ENCODE measurements around the gene PPP1R3F. TPM values are rescaled to one million over a fixed set of nuclear protein-coding genes. Genes with fewer than 3 reads are reported as not detected.

PPP1R3F gene
- total RNA-seq, 1 donor from 2014 or later: 16.1 TPM

DNA sequence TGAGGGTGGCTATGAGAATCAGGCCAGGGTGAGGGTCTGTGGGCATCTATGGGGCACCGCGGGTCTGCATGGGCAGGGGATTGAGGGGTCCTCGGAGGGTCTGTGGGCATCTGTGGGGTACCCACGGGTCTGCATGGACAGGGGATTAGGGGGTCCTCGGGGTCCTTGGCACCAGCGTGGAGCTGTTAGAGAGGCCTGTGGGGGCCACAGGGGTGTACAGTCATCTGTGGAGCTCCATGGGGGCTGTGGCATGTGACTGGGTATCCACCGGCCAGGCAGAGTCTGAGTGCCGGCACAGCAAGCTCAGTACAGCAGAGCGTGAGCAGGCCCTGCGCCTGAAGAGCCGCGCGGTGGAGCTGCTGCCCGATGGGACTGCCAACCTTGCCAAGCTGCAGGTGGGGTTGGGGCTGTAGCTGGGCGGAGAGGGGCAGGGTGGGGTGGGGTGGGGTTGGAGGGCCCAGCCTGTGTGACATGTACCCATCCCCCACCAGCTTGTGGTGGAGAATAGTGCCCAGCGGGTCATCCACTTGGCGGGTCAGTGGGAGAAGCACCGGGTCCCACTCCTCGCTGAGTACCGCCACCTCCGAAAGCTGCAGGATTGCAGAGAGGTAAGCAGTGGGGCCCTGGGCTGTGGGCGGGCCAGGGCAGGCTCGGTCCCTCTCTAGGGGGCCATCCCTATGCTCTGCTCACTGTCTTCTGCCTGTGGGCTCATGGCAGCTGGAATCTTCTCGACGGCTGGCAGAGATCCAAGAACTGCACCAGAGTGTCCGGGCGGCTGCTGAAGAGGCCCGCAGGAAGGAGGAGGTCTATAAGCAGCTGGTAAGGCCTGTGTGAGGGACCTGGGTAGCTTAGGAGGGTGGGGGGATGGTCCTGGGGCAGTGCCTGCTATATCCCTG is 21.4 kb upstream of the PPP1R3F start:
- H3K27me3 Mint-ChIP-seq (ENCODE audit: unreplicated experiment): peaks cover 9% of the 10 kb centered on the region
- H3K36me3 Mint-ChIP-seq (ENCODE audit: unreplicated experiment): no peaks in the 10 kb centered on the region

DNA sequence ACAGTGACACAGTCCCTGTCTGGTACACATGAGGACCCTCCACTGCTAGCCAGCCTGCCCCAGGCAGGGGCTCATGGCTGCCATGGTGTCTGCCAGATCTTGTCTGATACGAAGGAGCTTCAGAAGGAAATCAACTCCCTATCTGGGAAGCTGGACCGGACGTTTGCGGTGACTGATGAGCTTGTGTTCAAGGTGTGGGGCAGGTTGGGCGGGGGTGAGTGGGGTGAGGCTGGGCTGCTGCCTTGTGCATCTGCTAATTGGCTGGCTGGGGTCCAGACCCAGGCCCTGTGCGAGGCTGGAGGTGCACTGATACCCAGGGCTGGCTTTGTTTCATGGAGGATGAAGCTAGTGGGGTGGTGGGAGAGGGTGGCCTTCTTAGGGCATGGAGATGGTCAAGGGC is 20.5 kb upstream of the PPP1R3F start:
- Mint-ChIP-seq H3K9me3 (ENCODE audit: unreplicated experiment) (no peaks in the 10 kb centered on the region), H3K27ac (ENCODE audit: unreplicated experiment) (no peak overlapping the region), H3K36me3 (ENCODE audit: unreplicated experiment) (no peaks in the 10 kb centered on the region), H3K27me3 (ENCODE audit: unreplicated experiment) (peaks cover 8% of the 10 kb centered on the region), H3K4me1 (ENCODE audit: low read depth, unreplicated experiment) (no peaks in the 10 kb centered on the region), H3K4me3 (ENCODE audit: unreplicated experiment) (no peak overlapping the region)
- TF ChIP-seq, protein P1, sequence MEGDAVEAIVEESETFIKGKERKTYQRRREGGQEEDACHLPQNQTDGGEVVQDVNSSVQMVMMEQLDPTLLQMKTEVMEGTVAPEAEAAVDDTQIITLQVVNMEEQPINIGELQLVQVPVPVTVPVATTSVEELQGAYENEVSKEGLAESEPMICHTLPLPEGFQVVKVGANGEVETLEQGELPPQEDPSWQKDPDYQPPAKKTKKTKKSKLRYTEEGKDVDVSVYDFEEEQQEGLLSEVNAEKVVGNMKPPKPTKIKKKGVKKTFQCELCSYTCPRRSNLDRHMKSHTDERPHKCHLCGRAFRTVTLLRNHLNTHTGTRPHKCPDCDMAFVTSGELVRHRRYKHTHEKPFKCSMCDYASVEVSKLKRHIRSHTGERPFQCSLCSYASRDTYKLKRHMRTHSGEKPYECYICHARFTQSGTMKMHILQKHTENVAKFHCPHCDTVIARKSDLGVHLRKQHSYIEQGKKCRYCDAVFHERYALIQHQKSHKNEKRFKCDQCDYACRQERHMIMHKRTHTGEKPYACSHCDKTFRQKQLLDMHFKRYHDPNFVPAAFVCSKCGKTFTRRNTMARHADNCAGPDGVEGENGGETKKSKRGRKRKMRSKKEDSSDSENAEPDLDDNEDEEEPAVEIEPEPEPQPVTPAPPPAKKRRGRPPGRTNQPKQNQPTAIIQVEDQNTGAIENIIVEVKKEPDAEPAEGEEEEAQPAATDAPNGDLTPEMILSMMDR (IDR thresholded peaks at IDR 0.05; ENCODE audit: partially characterized antibody, unreplicated experiment): no peak
- no peak for DNase-seq

More for the DNA sequence above, 21.4 kb upstream of the PPP1R3F start:
- H3K27ac Mint-ChIP-seq (ENCODE audit: unreplicated experiment): no peak overlapping the region
- no peak overlapping the region for H3K4me3 Mint-ChIP-seq (ENCODE audit: unreplicated experiment)
- no peak for DNase-seq
- no peaks in the 10 kb centered on the region for H3K4me1 Mint-ChIP-seq (ENCODE audit: low read depth, unreplicated experiment)
- H3K9me3 Mint-ChIP-seq (ENCODE audit: unreplicated experiment): no peaks in the 10 kb centered on the region
- TF ChIP-seq, protein P1 (IDR thresholded peaks at IDR 0.05; ENCODE audit: partially characterized antibody, unreplicated experiment): no peak

DNA sequence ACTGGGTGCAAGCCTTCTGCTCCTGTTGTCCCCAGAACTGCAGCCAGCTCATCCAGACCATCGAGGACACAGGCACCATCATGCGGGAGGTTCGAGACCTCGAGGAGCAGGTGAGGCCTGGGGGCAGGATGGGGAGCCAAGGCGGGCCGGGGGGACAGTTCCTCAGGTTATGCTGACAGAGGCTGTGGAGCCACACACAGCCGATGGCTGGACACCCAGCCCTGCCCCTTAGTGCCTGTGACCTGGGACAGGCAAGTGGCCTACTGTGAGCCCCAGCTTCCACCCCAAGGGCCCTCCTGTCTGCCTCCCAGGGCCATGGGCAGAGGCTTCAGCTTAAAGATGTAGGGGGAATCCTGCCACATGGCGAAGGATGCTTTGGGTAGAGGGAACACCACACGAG is 20.0 kb upstream of the PPP1R3F start:
- TF ChIP-seq, protein P1 (IDR thresholded peaks at IDR 0.05; ENCODE audit: partially characterized antibody, unreplicated experiment): no peak
- Mint-ChIP-seq H3K4me3 (ENCODE audit: unreplicated experiment) (no peak overlapping the region), H3K36me3 (ENCODE audit: unreplicated experiment) (no peaks in the 10 kb centered on the region), H3K4me1 (ENCODE audit: low read depth, unreplicated experiment) (no peaks in the 10 kb centered on the region), H3K27me3 (ENCODE audit: unreplicated experiment) (peaks cover 8% of the 10 kb centered on the region), H3K27ac (ENCODE audit: unreplicated experiment) (no peak overlapping the region), H3K9me3 (ENCODE audit: unreplicated experiment) (no peaks in the 10 kb centered on the region)
- no peak for DNase-seq

DNA sequence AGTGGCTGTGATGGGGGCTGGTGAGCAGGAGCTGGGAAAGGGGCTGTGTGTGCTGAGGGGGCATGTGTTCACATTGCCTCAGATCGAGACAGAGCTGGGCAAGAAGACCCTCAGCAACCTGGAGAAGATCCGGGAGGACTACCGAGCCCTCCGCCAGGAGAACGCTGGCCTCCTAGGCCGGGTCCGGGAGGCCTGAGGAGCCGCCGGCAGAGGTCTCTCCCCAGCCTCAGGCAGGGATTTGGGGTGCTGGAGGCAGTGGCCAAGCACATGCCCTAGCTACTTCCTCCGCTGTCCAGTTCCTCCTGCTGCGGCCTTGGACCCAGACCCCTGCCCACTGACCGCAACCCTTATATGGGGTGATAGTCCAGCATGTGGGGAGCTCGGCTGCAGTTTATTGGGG is 19.5 kb upstream of the PPP1R3F start:
- TF ChIP-seq, protein P1 (IDR thresholded peaks at IDR 0.05; ENCODE audit: partially characterized antibody, unreplicated experiment): no peak
- no peak overlapping the region for H3K27ac Mint-ChIP-seq (ENCODE audit: unreplicated experiment)
- peaks cover 8% of the 10 kb centered on the region for H3K27me3 Mint-ChIP-seq (ENCODE audit: unreplicated experiment)
- no peaks in the 10 kb centered on the region for H3K36me3 Mint-ChIP-seq (ENCODE audit: unreplicated experiment)
- DNase-seq: no peak
- H3K4me1 Mint-ChIP-seq (ENCODE audit: low read depth, unreplicated experiment): no peaks in the 10 kb centered on the region
- no peaks in the 10 kb centered on the region for H3K9me3 Mint-ChIP-seq (ENCODE audit: unreplicated experiment)
- H3K4me3 Mint-ChIP-seq (ENCODE audit: unreplicated experiment): no peak overlapping the region

DNA sequence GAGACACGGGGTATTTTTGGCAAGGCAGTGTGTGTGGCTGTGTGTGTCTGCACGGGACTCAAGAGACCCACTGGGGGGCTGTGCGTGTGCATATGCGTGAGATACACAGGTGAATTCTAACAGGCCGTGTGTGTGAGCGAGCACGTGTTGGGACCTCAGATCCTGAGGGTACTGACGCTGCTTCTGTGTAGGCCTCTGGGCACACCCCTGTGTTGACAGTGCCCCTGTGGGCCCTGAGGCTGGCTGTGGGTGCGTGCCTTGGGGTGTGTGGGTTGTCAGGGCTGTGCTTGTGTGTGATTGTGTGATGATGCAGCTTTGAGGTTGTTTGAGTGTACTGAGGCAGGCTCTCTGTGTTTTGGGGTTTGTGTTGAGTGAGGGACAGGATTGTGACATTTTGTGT is 19.0 kb upstream of the PPP1R3F start:
- DNase-seq: no peak
- Mint-ChIP-seq H3K27ac (ENCODE audit: unreplicated experiment) (no peak overlapping the region), H3K4me1 (ENCODE audit: low read depth, unreplicated experiment) (no peaks in the 10 kb centered on the region), H3K27me3 (ENCODE audit: unreplicated experiment) (peaks cover 8% of the 10 kb centered on the region), H3K4me3 (ENCODE audit: unreplicated experiment) (no peak overlapping the region), H3K9me3 (ENCODE audit: unreplicated experiment) (no peaks in the 10 kb centered on the region), H3K36me3 (ENCODE audit: unreplicated experiment) (no peaks in the 10 kb centered on the region)
- TF ChIP-seq, protein P1 (IDR thresholded peaks at IDR 0.05; ENCODE audit: partially characterized antibody, unreplicated experiment): no peak

All from glutamatergic neuron (in vitro differentiated cells).